Measurements from ENCODE around the gene SLC27A5.
"Not testable (repeated sequence)": the region's sequence is repeated elsewhere in the genome, so short reads cannot be mapped to it uniquely, and the experiment has no call there.

DNA sequence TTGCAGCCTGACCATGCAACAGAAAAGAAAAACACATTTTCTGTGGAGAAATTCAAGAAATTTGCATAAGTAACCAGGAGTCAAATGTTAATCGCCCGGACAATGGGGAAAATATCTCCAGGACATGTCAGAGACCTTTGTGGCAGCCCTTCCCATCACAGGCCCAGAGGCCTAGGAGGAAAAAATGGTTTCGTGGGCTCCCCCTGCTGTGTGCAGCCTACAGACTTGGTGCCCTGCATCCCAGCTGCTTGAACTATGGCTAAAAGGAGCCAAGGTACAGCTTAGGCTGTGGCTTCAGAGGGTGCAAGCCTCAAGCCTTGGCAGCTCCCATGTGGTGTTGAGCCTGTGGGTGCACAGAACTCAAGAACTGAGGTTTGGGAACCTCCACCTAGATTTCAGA is 62.9 kb downstream of the SLC27A5 start:
- not testable (repeated sequence) for TF ChIP-seq POLR2A (IDR thresholded peaks at IDR 0.05)
- TF ChIP-seq, protein P1, sequence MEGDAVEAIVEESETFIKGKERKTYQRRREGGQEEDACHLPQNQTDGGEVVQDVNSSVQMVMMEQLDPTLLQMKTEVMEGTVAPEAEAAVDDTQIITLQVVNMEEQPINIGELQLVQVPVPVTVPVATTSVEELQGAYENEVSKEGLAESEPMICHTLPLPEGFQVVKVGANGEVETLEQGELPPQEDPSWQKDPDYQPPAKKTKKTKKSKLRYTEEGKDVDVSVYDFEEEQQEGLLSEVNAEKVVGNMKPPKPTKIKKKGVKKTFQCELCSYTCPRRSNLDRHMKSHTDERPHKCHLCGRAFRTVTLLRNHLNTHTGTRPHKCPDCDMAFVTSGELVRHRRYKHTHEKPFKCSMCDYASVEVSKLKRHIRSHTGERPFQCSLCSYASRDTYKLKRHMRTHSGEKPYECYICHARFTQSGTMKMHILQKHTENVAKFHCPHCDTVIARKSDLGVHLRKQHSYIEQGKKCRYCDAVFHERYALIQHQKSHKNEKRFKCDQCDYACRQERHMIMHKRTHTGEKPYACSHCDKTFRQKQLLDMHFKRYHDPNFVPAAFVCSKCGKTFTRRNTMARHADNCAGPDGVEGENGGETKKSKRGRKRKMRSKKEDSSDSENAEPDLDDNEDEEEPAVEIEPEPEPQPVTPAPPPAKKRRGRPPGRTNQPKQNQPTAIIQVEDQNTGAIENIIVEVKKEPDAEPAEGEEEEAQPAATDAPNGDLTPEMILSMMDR (IDR thresholded peaks at IDR 0.05): not testable (repeated sequence)

Data from testis (tissue), 2 donors.